Hepatic stellate cell (primary cell): ENCODE measurements around the gene CDK7.

Source experiments
- DNase-seq: peaks from one replicate; pipeline ENCODE4 v3.0.0; 2011; ENCODE audit warnings: low spot score

CDK7 gene

GRCh38 chr5:69293882-69294281 is 59.2 kb downstream of the CDK7 start:
- DNase-seq, result no peak

GRCh38 chr5:69295088-69295754 is 60.5 kb downstream of the CDK7 start:
- DNase-seq, result peak; percentile 27

- DNase-seq, result no peak
These were observed 64.9 kb downstream of the CDK7 start for GRCh38 chr5:69299625-69300024.

GRCh38 chr5:69300537-69301203 is 66.0 kb downstream of the CDK7 start:
- DNase-seq, result no peak

GRCh38 chr5:69305512-69305911 is 70.8 kb downstream of the CDK7 start:
- no peak for DNase-seq

GRCh38 chr5:69308046-69308553 is 73.4 kb downstream of the CDK7 start:
- no peak for DNase-seq

- no peak for DNase-seq
These were observed 74.7 kb downstream of the CDK7 start for GRCh38 chr5:69309380-69309779.

GRCh38 chr5:69312459-69313160 is 77.9 kb downstream of the CDK7 start:
- DNase-seq, result no peak

- DNase-seq, result no peak
These were observed 78.7 kb downstream of the CDK7 start for GRCh38 chr5:69313428-69313827.

- DNase-seq, result no peak
These were observed 81.3 kb downstream of the CDK7 start for GRCh38 chr5:69315972-69316371.

GRCh38 chr5:69317391-69317790 is 82.7 kb downstream of the CDK7 start:
- no peak for DNase-seq

GRCh38 chr5:69326365-69326764 is 91.7 kb downstream of the CDK7 start:
- DNase-seq, result no peak
